Inferior parietal cortex (tissue), 1 donor: Measurements from ENCODE around the gene C4BPA.

Experiments
- DNase-seq: peaks from one replicate; pipeline ENCODE4 v3.0.0-alpha.2; 2016; ENCODE audit errors: extremely low spot score

Gene C4BPA

DNA sequence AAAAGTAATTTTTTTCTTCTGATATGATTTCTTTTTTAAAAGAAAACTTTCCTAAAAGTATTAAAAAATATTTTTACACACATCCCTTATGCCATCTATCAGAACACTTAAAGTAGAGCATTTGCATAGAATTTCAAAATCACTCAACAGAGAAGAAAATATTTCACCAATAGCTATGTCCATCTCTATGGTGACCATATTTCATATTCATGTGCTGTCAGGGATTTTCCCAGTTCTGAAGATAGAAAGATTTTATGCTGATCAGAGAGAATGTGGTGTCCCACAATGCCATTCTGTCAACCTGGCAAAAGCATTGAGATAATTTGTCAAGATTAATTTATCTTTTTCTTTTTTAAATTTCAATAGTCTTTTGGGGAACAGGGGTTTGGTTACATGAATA lies 87.0 kb downstream of the C4BPA start:
- DNase-seq = no peak

GRCh38 chr1:207191776-207192175 lies 87.7 kb downstream of the C4BPA start:
- no peak for DNase-seq

DNA sequence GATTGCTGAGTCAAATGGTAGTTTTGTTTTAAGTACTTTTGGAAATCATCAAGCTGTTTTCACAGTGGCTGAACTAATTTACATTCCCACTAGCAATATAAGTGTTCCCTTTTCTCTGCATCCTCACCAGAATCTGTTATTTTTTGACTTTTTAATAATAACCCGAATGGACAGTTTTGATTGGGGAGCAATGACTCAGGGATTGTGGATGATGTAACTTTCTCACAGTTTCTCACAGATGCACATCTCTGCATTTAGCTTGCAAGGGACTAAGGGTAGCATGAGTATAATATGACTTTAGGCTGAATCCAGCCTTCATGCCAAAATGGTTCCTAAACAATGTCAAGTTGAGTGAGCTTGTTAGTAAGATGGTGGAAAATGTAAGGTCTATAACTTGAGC lies 90.2 kb downstream of the C4BPA start:
- DNase-seq = no peak
